SK-N-MC (cell line): Measurements from ENCODE around the gene ACAP2.

Experiments
- EZH2 ChIP-seq: fragments of 200-600 bp; sonication (generic); IDR thresholded peaks from one replicate; pipeline ENCODE4 v1.6.1; 2017; ENCODE audit warnings: antibody characterized with exemption
- POLR2AphosphoS5 ChIP-seq: IDR thresholded peaks from 2 replicates; pipeline ENCODE4 v1.6.1; 2012; ENCODE audit warnings: mild to moderate bottlenecking, low read depth, low read length, borderline replicate concordance

GRCh38 chr3:195453236-195453635 lies 10.4 kb upstream of the ACAP2 start:
- TF ChIP-seq EZH2 (no peak), POLR2AphosphoS5 (no peak)
